ENCODE measurements around the gene TAPBP.

TAPBP gene

DNA sequence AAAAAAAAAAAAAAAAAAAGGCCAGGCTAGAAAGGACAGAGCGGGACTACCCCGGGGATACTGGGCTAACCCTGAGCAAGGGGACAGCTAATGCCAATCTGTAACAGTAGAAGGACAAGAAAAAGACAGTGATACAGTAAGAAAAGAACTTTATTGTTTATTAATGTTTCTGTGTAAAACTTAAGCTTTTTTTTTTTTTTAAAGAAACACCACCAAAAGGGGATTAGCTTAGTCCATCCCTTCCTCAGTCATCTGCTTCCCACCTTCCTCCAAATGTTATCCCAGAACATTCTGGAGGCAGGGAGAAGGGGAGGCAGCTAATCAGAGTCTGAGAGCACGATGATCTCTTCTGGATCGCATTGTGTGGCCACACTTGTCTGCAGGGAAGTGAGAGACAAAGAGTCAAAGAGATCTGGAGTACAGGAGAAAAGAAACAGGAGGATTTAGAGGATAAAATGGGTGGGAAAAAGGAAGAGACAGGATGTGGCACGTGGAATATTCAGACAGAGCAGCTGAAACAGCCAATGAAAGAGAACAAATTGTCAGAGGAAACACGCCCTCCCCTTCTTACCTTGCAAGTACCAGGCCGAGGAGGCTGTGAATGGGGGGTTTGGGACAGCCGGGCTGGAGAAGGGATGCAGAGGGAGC lies 4.7 kb upstream of the TAPBP start:
- DNase-seq: no peak

GRCh38 chr6:33317669-33318425 lies 4.0 kb upstream of the TAPBP start, which contains the start of gene ZBTB22:
ZBTB22 (minus strand) TSS chr6:33317744; CDS start chr6:33316916, 828 bp downstream.
- DNase-seq: peak; percentile 98

GRCh38 chr6:33317419-33317668 lies 3.5 kb upstream of the TAPBP start:
- DNase-seq: no peak

GRCh38 chr6:33316603-33317418 lies 2.9 kb upstream of the TAPBP start:
- peak; percentile 47 for DNase-seq

- DNase-seq: no peak
Measured at GRCh38 chr6:33315793-33316602, 2.1 kb upstream of the TAPBP start.

DNA sequence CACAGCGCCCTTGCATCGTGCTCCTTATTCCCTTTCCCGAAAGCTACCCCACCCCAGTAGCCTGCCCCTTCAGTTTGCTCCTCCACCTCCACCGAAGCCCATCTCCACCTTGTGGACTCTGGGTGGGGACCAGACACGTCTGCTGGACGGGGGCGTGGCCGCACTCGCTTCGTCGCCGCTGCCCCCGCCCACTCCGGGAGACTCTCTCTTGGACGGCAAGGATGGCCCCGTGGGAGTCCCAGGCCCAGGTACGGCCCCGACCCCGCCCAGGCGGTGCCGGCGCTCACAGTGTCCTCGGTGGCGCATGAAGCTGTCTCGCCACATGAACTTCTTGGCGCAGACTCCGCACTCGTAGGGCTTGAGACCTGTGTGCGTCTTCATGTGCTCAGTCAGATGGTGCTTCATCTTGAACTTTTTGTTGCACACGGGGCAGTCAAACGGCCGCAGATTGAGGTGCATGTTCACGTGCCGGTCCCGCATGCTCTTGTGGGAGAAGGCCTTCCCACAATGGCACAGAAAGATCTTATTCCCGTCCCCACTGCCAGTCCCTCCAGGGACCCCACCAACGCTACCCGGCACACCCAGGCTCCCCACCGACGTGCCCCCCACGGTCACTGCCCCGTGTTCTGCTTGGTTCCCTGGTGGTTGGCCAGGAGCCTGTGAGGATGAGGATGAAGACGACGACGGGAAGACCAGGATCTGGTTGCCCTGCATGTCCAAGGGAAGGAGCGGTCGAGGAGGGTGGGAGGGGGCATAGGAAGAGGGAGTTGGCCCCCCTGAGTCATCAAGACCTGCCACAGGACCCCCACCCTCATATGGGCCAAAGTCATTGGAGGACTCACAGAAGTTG lies 1.3 kb upstream of the TAPBP start:
- peak; percentile 56 for DNase-seq

- peak; percentile 80 for DNase-seq
Measured at GRCh38 chr6:33314515-33314942, 651 bp upstream of the TAPBP start.

GRCh38 chr6:33313105-33313708 lies 671 bp downstream of the TAPBP start:
- DNase-seq: peak; percentile 72

DNA sequence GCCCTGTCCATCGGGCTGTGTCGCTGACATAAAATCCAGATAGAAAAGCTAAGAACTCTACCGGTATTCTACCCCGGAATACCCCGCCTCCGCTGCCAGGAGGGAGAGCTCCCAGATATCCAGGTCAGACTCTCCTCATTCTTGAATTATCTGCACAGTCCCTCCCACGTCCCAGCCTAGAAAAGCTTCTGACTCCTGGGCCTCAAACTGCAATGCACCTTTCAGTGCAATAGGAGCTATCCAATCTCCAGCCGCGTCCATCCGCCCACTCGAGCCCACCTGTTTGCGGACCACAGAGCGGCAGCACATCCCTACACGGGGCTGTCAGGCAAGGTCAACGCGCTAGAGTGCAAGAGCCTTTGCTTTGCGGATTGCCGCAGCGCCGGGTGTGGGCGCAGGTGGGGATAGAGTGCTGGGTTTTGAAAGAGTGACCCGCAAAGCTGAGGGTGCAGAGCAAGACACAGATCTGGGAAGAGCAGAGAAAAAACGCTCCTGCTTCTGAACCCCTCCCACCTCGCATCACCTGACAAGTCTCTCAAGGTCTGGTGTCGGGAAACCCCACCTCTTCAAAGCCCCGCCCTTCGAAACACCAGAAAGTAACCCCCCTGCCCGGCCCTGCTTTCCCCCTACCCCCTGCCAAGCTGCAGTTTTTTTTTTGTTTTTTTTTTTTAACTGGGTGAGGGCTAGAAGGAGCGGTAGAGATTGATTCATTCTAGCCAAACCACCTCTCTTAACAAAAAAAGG lies 1.3 kb downstream of the TAPBP start:
- DNase-seq: peak; percentile 72

- no peak for DNase-seq
Measured at GRCh38 chr6:33306356-33306755, 7.5 kb downstream of the TAPBP start.

DNA sequence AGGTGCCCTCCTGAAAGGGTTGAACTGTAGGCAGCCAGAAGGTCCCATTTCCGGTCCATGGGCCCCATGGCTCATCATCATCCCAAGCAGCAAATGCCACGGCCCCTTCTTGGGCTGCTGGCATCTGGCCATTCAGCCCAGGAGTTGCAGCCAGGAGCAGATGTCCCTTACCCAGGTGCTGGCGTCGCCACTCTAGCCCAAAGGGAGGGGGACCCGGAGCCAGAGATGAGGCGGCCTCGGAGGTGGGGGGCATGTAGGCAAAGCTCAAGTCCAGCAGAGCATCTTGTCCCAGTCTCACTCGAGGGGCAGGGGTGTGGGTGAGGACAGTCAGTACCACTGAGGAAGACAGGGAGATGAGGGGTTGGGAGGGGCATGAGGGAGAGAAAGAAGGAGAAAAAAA lies 8.8 kb downstream of the TAPBP start:
- no peak for DNase-seq

GRCh38 chr6:33304216-33304615 lies 9.7 kb downstream of the TAPBP start:
- no peak for DNase-seq

GRCh38 chr6:33301877-33302276 lies 12.0 kb downstream of the TAPBP start:
- no peak for DNase-seq

DNA sequence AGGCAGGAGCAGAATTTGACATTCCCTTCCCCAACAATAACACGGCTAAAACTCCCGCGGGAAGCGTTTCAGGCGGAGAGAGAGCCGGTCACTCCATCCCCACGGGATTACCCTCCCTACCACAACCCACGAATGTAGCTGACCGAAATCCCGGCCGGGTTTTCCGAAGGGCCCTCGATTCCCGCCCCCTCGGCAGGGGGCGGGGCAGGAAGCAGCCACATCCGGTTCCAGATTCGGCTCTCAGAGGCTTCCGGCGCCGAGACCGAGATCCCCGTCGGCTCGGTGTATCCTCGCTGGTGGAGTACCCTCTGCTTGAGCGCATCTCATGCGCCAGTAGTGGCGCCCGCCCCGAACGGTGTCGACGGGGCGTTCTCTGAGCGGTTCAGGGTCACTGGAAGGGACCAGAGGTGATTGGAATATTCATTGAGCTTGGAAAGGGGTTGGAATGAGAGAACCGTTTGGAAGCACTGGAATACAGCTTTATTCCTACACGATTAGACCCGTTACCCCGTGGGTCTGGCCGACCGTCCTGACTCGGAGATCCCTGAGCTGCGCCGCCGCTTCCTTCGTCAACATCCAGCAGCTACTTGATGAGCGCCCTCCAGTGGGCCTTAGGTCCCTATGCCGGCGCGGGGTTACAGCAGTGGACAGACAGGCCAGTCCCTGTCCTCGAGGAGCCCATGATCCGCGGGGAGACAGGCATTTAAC lies 14.5 kb downstream of the TAPBP start:
- peak; percentile 95 for DNase-seq

DNA sequence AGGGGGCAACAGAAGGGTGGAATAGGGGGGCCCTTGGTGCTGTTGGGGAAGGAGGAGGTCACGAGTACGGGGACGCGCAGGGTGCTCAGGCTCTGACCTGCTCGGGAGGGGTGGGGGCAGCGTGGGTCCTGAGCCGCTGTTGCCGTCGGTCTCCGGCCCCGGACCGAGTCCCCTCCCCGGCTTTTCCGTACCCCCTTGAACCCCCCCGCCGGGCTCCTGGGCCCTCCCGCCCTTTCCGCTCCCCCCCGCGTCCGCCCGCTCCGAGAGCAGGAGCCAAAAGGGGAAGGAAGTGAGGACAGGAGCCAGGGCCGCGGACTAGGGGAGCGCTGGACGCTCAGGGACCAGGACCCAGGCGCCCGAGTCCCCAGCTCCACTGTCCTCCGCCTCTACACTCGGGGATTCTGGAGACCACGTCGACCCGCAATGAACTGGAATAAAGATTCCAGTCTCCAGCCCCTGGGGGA lies 15.1 kb downstream of the TAPBP start, which contains the start of gene RGL2:
RGL2 (minus strand) TSS at position 170 of the 464 bp plus-strand sequence. CDS start 332 bp downstream, outside the sequence.
- peak; percentile 89 for DNase-seq

DNA sequence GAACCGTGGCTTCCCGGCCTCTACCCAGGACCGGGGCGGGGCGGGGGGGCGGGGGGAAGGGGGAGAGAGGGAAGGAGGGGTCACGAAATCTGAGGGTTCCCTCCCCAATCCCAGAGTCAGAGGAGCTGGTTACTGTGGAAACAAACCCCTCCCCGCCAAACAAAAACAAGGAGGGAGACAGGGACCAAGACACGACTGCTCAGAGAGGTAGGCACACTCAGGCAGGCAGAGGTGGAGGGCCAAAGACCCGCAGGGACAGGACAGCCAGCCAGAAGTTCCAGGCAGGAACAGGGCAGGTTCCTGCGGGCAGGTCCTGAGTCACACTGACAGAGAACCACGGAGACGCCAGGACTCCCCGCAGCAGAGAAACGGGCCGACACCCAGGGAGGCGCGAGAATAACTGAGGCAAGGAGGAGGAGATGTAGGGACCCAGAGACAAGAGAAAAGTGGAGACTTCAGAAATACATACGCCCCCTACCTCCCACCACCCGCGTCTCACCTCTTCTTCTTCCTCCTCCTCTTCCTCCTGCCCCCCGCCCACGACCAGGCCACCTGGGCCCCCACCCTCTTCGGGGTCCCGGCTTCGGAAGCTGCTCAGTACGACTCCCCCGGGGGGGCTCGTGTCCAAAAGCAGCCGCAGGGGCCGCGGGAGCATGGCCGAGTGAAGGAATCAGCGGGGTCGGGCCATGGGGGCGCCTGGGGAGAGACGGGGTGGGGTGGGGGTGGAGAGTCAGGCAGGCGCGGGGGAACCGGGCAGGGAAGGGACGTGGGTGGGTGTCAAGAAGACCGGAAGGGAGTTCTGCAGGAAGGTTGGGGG lies 15.7 kb downstream of the TAPBP start:
- peak; percentile 91 for DNase-seq

- DNase-seq: no peak
Measured at GRCh38 chr6:33297406-33297955, 16.4 kb downstream of the TAPBP start.

DNA sequence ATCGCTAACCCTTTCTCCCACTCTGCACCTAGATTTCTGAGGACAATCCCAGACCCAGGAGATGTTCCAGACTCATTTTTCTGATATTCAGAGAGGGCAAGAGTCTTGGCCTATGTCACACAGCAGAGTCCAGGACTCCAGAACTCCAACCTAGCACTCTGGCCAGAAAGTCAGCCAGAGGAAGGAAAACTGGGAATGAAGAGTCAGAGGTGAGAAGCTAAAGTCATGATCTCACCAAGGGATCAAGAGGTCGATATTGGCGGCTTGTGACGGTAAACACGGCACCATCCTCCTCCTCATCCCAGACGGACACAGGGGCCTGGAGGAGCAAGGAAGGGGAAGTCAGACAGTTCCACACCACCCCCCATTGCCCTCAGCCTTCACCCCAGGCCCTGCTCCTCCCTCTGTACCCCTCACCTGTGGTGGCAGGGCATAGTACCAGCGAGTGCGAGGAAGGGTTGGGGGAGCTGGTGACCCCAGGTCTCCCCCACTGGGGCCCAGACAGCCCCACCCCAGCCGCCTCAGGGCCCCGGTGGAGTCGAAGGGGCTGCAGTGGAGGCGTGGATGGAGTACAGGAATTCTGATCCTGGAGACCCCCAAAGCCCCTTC lies 17.0 kb downstream of the TAPBP start:
- no peak for DNase-seq
